Transverse colon (tissue), 3 donors: ENCODE measurements around the gene BACE1.

Experiments used
- EP300 ChIP-seq: sonication (generic); formaldehyde crosslinking; IDR thresholded peaks from one replicate; pipeline ENCODE4 v1.6.1; 2017; ENCODE audit warnings: antibody characterized with exemption, low read depth
- POLR2A ChIP-seq: fragments of 450-650 bp; IDR thresholded peaks from one replicate; pipeline ENCODE4 v1.6.1; 2016; ENCODE audit warnings: antibody characterized with exemption, mild to moderate bottlenecking, moderate library complexity
- POLR2AphosphoS5 ChIP-seq, 3 donors: sonication (generic); formaldehyde crosslinking; IDR thresholded peaks; one replicate each; pipeline ENCODE4 v1.6.1; 2016; ENCODE audit warnings: antibody characterized with exemption in 3 of 3

DNA sequence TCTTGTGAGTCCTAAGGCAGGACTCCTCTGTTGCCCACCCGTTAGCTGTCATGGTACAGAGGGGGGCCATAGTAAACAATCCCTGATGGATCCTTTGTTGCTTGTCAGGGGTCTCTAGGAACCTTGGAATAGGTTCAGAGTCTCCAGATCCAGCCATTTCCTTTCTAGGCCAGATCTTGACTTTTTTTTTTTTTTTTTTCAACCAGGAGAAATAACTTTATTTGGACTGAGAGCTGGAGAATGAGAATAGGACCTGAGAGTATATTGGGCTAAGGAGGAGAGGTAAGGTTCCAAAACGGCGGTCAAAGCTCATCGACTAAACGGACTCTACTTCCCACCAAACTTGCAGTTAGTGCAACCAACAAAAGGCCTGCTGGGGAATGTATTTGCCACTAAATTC, 19.3 kb upstream of the BACE1 start:
- TF ChIP-seq POLR2A (no peak), POLR2AphosphoS5 (IDR thresholded peaks at IDR 0.05) (no peak), EP300 (no peak)
